DLD1 (cell line): ENCODE results near the gene NEDD4L.

Experiments
- in situ Hi-C: cut with HindIII; loops from 2 replicates; pipeline ENCODE4 v1.10.0; 2017; ENCODE audit warnings: low sequenced_read_pairs

The NEDD4L gene

DNA sequence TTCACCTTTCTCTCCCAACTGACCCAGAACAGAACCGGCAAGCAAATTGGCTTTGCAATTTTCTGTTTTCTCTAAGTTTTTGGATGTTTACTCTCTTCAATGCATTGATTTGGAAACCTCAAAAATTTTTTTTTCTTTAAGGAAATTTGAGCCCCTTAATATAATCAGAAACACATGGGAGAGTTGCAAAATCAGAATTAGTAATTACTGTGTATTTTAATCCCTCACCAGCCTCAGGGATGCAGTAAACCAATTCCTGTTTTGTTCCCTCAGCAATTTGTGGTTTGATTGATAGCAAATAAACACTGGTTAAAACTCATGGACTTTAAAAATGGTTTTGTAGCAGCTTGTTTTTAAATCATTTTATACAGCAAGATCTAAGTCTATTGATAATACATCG lies 281.5 kb downstream of the NEDD4L start:
- in situ Hi-C loops: no loop called here

DNA sequence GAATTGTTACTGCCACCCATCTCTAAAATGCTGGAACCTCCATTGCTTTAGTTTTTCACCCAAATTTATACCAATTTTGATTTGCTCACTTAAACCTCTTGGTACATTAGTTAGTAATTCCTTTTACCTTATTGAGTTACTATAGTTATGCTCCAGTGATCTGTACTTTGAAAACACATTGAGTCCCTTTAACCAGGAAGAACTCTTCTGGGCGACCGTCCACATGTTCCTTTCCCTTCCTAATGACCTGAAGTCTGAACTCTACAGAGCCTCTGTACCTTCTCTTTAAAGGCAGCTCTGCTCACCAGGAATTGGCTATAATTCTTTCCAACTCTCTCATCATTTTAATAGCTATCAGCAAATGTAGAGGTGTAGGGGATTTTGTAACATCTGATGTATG lies 290.0 kb downstream of the NEDD4L start:
- in situ Hi-C loops: no loop called here

DNA sequence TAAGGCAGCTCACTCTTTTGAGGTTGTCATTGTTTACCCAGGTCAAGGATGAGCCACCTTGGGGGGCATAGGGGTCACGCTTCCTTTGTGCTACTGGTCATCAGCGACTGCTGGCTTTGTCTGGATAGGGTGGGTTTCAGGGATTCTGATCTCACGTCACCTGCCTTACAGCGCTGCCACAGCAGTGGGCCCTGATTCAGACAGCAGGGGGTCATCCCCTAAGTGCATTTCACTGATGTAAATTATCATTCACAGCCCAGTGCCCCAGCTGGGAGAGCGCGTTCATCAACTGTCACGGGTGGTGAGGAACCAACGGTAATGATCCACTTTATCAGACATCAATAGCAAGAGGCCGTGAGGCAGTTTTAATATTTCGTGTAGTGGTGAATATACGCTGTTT lies 291.2 kb downstream of the NEDD4L start:
- in situ Hi-C loops: no loop called here

DNA sequence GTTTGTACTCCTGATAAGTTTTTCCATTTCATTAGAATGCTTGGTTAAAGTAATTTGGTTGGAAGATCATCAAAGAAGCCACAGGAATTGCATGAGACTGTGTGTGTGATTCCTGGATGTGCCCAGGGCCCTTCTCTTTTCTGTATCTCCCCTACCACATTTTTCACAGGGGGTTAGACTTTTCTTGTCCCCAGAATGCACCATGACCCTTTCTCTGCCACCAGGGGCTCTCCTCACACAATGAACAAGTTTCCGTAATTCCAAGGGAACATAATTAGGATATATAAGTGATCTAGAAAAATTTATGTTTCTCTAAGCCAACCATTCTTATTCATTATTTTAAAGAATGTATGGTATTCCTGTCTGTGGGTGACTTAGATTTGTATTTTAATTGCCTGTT lies 291.8 kb downstream of the NEDD4L start:
- in situ Hi-C loops: no loop called here

GRCh38 chr18:58336605-58337004 lies 292.6 kb downstream of the NEDD4L start:
- in situ Hi-C loops: no loop called here

DNA sequence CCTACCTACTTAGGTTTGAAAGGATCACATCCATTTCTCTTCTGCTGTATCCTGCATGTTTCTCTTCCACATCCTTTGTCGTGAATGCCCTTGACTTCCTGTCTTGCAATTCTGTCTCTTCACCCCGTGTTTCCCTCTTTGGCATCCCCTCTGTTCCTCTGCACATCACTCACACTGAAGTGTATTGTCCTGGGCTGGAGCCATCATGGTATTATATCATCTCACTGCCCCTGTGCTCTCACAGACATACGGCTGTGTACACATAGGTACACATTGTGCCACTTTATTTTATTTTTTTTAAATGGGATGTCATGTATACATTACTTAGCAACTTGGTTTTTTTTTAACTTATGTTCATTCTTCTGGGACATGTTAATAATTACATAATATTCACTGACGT lies 293.3 kb downstream of the NEDD4L start:
- in situ Hi-C loops: no loop called here

GRCh38 chr18:58337686-58338085 lies 293.7 kb downstream of the NEDD4L start:
- in situ Hi-C loops: no loop called here

GRCh38 chr18:58338141-58338540 lies 294.1 kb downstream of the NEDD4L start:
- in situ Hi-C loops: no loop called here

- in situ Hi-C loops: no loop called here
Measured at GRCh38 chr18:58338961-58339592, 295.1 kb downstream of the NEDD4L start.

DNA sequence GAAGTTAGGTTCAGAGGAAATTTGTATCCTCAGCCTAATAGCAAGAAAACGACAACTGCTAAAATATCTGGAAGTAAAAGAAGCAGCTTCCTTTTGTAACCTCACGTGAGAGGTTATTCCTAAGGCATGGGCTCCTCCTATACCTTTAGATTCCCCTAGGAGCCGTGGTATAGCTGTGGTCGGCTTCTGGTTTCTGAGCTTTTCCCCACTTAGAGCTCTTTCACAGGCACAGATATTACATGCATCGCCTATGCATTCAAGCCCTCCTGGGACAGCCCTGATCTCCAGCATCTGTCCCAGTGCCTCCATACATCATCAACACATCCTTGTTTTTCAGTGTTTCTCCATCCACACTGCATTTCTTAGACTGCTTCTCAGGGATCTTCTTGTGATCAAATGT lies 295.9 kb downstream of the NEDD4L start:
- in situ Hi-C loops: no loop called here

- in situ Hi-C loops: no loop called here
Measured at GRCh38 chr18:58341916-58342315, 297.9 kb downstream of the NEDD4L start.

GRCh38 chr18:58344080-58344670 lies 300.1 kb downstream of the NEDD4L start:
- in situ Hi-C loops: no loop called here

DNA sequence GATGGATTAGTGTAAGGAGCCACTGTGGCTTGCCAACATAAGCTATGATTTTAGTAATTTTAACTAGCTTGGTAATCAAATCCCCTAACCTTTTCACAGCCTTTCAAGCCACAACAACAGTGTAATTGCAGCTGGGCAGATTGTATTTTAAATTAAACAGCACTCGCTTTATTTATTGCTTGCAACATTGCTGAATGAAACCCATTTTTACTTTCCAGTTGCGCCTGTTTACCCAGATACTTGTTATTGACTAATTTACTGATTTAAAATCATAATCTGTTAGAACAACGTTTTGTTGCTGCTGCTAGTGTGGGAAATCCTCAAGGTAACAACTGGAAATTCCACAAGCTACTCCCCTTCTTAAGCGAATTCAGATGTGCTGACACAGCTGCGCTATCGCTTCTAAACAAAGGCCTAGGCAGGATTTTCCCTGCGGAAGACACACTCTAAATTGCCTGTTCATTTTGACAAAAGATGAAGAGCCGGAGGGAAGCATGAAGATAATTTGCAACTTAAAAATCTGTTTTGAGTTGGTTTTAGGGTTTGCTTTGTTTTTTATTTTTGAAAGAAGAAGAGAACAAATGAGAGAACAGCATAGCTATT lies 300.9 kb downstream of the NEDD4L start:
- in situ Hi-C loops: no loop called here

DNA sequence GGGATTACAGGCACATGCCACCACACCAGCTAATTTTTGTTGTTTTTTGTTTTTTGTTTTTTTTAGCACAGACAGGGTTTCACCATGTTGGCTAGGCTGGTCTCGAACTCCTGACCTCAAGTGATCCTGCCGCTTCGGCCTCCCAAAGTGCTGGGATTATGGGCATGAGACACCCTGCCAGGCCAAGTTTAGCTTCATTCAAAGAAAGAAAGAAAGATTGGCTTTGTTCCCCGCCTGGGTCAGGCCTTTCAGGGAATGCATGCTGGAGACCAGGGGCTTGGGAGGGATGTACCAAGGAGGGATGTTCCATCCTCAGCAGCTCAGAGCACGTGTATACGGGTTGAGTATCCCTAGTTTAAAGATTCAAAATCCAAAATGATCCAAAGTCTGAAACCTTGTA lies 301.8 kb downstream of the NEDD4L start:
- in situ Hi-C loops: no loop called here

- in situ Hi-C loops: no loop called here
Measured at GRCh38 chr18:58347135-58347534, 303.1 kb downstream of the NEDD4L start.

GRCh38 chr18:58348517-58348916 lies 304.5 kb downstream of the NEDD4L start:
- in situ Hi-C loops: no loop called here

DNA sequence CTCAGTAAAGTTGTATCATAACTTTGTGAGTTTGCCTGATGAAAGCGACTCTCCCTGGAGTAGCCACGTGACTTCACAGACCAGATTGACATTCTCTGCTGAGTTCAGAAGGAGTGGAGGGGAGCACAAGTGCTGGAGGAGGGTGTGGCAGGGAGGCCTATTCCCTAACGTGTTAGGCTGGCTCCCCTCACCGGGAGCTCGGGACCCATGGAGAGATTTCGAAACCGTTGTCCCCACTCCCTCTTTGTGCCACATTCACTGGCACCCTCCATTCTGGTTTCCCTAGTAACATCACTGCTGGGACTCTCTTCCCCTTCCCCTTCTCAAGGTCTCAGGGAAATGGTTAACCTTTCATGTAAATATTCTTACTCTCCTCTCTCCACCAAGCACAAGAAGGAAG lies 304.9 kb downstream of the NEDD4L start:
- in situ Hi-C loops: no loop called here

GRCh38 chr18:58349650-58350049 lies 305.6 kb downstream of the NEDD4L start:
- in situ Hi-C loops: no loop called here

DNA sequence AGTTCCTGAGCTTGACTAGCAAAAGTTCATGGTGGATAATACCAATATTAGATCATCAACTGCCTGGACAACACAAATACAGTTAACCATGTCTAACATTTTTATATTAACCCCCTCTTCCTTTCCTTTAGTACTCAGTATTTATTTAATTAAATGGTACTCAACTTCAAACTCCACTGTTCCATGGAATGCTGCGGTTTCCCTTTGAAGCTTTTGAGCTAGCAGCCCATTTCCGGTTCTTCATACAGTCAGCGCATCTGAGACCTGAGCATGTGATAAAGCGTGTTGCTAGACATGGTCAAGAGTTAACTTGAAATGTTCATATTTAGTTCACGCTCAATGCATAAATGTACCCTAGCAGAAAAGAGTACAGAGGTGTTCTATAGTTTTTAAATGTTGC lies 306.5 kb downstream of the NEDD4L start:
- in situ Hi-C loops: no loop called here

DNA sequence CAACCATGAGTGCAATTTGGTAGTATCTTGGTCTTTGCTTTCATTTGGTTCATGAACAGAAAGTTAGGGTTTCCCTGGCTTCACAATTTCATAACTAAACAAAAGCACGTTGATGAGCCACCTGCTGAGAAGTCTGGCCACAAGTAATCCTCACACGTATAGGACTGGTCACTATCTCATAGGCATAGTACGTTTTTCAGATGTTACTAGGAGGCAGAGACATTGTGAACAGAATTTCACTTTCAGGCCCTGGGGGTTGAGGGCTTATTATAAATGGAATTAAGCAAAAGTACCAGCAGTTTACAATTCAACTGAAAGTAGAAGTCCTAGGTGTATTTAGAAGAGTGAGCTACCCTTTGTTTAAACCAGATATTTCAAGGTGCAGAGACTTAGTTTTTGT lies 307.8 kb downstream of the NEDD4L start:
- in situ Hi-C loops: no loop called here

- in situ Hi-C loops: no loop called here
Measured at GRCh38 chr18:58353581-58353980, 309.6 kb downstream of the NEDD4L start.

- in situ Hi-C loops: no loop called here
Measured at GRCh38 chr18:58354051-58354450, 310.0 kb downstream of the NEDD4L start.

DNA sequence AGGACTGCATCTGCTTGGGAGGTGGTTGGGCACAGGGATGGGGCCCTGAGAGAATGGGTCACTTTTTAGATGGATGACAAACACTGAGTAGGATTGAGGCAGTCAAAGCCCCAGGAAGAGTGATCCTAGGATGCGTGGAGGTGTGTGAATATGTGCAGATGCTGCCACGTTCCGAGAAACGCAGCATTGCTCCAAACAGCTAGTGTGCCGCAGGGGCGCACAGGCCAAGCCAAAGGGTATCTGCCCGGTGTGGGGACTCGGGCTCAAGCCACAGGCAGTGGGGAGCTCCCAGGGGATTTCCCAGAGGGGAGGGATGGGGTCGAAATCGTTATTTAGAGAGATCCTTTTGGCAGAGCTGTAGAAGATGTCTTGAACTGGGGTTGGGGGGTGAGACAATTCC lies 310.8 kb downstream of the NEDD4L start:
- in situ Hi-C loops: no loop called here
